HepG2 (cell line): ENCODE measurements around the gene EXOC6B.

ENCODE experiments used
- BRCA1 ChIP-seq: sonication (generic); formaldehyde crosslinking; IDR thresholded peaks from 2 replicates; pipeline ENCODE4 v1.4.0; 2020; ENCODE audit warnings: missing genetic modification reagents
- NFE2L2 ChIP-seq: fragments of 150-350 bp; IDR thresholded peaks from 2 replicates; pipeline ENCODE4 v1.6.1; 2014; ENCODE audit warnings: low read length
- POLR2AphosphoS5 ChIP-seq: IDR thresholded peaks from 2 replicates; pipeline ENCODE4 v1.6.1; 2012; ENCODE audit warnings: low read depth, low read length

GRCh38 chr2:72862239-72862988 is 36.6 kb upstream of the EXOC6B start:
- TF ChIP-seq NFE2L2 (no peak), BRCA1 (CRISPR knock-in tag) (no peak), POLR2AphosphoS5 (no peak)
